ENCODE measurements around the gene ZNF407.

The ZNF407 gene

DNA sequence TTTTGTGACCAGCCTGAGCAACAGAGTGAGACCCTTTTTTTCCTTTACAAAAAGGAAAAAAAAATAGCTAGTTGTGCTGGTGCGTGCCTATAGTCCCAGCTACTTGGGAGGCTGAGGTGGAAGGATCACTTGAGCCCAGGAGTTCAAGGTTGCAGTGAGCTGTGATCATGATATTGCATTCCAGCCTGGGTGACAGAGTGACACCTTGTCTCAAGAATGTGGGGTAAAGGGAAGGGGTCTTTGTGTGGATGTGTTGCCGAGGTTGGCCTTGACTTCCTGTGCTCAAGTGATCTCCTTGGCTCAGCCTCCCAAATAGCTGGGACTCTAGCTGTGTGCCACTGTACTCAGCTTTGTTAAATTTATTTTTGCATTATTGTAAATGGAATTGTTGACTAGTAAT is 120.6 kb downstream of the ZNF407 start:
- no peak for DNase-seq

DNA sequence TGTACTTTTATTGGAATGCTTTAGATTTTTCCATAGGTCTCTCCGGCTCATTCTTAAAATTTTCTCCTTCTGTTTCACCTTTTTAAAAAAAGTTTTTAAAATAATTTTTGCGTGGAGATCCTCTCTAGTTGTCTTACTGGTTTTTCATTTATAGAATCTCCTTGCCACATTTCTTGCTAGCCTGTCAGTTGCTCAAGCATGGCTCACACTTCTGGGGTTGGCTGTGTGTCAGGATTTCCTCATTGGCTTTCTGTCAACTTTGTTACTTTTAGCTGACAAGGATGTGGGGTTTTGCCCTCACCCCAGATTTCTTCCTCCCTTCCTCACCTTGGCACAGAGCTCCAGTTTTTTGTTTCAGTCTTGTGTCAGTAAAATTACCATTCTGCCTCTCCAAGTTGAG is 124.6 kb downstream of the ZNF407 start:
- no peak for DNase-seq

DNA sequence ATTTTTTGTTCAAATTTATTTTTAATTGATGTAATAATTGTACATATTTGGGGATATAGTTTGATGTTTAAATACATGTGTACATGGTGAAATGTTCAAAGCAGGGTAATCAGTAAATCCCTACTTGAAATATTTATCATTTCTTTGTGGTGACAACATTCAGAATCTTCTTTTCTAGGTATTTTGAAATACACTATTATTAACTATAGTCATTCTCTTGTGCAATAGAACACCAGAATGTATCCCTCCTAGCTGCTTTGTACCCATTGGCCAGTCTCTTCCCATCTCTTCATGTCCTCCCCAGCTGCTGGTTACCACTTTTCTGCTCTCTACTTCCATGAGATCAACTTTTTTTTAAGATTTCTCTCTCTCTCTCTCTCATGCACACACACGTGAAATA is 126.5 kb downstream of the ZNF407 start:
- no peak for DNase-seq

DNA sequence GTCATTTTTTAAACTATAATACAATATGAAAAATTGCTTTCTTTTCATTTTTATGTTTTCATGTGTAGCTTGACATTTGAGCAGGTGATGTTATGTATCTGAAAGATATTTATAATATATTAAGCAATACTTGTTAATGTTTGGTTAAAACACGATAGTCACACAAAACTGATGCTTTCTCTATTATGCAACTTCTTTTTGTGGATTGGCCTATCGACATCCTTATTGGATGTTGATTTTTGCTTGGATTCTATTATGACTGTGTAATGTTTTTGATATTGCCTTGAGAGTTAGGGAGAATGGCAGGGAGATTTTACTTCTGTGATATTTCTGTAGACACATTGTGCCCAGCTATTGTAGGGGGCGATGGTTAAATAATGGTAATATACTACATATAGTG is 128.0 kb downstream of the ZNF407 start:
- DNase-seq: no peak

DNA sequence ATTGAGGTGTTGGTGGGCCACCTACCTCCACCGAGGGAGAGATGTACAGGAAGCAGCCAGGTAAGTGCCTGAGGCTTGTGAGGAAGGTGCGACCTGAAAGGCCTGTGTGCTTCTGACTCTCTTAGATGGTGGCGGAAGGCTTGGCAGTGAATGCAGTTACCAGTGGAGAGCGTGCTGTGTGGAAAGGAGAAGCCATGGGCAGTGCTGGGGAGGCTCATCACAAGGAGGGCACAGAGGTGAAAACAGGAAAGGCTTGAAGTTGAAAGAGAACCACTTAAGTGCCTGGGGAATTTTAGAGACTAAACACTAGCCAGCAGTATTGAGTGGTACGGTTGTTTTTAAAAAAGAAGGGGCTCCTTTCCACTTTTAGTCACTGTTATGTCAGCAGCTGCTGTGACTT is 130.9 kb downstream of the ZNF407 start:
- no peak for DNase-seq

DNA sequence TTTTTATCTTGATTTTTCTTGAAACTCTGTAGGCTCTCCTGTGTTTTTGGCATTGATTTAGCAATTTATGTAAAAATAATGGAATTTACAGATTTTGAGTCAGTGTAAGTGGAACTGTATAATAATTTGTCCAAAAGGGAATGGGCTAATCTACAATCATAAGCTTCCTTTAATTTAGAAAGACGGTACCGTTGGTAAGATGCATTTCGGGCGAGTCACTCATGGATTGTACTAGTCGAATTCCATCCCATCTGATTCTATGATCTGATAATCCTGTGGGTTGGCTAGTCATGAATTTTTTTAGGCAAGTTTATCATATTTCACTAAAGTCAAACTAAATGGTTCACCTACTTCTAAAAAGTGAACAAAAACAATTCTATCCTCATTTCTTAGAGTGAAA is 133.4 kb downstream of the ZNF407 start:
- no peak for DNase-seq

DNA sequence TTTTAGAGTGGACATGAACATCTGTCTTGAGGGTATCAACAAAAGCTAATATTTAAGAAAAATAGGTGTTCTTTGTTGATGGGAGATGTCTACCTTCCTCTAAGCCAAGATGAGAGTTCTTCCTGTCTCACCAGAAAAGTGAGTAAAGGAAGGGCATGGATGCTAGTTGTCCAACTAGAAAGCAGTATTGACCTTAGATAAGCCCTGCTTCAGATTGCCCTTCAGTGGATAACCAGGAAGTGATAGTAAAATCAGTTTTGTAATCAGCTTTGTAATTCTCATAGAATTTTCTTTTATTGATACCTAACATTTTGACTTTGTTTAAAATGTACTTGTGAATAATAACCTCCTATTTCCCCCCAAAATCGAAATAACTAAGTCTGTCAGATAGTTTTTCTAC is 134.7 kb downstream of the ZNF407 start:
- DNase-seq: no peak

DNA sequence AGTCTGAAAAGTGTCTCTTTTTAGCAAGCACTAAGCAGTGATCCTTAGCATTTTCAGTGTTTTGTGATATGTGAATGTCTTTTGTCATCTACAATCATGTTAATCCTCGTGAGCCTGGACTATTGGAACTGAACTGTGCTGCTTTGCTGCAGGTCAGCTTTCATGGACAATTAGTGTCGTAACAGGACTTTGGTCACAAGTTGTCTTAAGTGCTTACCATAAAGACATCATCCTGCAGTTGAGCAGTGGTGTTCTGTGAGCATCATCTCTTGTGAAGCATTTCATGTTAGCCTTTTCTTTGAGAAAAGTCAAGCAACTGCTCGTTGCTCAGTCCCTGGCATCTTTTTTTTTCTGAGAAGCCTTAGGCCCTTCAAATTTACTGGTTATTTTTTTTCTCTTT is 135.9 kb downstream of the ZNF407 start:
- DNase-seq: no peak

DNA sequence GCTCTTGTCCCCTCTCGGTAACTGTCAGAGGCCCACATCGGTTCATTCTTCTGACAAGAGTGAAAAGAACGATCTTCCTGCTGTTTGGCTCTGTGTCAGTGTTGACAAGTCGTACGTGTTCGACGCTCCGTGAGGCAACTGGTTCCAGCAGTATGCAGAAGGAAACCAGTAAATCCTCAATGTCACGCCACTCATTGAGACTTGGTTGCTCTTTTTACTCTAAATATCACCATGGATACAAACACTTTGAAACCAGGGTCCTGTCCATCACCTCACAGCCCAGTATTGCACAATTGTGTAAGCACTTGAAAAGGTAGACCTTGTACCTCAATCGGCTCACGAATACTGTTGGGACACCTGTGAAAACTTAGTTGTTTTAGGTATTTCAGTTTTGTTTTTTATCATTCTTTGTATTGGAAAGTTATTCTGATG is 136.4 kb downstream of the ZNF407 start:
- DNase-seq: no peak

DNA sequence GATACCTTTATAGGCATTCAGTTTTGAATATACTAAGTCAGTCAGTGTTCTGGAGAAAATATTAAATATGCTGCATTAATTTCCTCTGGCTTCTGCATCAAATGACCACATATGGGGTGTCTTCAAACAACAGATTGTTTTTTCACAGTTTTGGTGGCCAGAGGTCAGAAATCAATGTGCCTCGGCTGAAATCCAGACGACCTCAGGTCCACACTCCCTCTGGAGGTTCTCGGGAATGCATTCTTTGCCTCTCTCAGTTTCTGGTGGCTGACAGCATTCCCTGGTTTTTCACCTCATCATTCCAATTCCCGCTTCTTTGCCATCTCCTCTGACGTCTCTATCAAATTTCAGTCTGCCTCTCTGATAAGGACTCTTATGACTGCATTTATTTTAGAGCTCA is 142.3 kb downstream of the ZNF407 start:
- no peak for DNase-seq

DNA sequence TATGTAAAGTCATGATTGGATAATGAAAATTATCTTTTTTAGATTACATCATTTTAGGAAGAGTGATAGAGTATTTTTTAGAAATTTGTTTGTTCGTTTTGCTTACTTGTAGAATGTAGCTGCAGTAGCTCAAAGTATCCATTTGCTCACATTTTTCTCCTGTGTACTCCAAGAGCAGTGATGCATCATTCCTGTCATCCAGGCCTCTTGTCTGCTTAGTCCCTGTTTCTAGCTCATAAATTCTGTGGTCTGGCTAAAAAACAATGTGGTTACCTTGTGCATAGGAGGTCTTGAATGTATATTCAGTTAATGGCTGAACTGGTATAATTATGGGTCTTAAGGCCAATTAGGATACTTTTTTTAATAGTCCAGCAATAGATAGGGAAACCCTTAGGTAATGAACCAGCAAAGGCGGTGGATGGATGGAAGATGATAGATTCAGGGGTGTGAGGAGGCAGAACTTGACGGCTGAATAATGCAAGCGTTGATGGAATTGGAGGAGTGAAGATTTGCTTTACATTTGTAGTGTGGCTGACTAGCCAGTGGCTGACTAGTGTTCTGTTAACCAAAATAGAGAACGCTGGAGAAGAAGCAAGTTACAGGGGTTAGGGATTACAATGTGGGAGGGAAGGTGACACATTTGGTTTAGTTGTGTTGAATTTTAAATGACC is 145.0 kb downstream of the ZNF407 start:
- no peak for DNase-seq

DNA sequence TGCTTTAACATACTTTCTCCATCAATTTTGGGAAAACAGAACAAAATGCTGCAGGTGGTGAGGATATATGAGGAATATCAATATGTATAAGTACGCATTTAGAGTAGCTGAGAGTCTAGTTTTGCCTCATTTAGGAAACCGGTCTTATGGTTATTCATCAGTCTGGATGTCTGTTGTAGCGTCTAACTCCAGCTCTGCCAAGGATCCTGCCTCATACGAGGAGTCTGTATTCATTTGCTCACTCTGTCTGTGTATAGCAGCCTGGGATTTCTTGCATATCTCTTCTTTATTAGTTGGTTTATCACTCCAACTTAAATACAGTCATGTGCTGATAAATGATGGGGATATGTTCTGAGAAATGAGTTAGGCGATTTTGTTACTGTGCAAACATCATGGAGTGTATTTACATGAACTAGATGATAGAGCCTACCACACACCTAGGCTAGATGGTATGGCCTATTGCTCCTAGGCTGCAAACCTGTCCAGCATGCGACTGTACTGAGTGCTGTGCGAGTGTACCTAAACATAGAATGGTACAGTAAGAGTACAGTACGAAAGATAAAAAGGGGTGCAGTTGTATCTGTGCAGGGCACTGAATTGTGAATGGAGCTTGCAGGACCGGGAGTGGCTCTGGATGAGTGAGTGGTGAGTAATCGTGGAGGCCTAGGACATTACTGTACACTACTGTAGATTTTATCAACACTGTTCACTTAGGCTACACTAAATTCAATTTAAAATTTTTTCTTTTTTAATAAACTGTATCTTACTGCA is 148.1 kb downstream of the ZNF407 start:
- DNase-seq: no peak

DNA sequence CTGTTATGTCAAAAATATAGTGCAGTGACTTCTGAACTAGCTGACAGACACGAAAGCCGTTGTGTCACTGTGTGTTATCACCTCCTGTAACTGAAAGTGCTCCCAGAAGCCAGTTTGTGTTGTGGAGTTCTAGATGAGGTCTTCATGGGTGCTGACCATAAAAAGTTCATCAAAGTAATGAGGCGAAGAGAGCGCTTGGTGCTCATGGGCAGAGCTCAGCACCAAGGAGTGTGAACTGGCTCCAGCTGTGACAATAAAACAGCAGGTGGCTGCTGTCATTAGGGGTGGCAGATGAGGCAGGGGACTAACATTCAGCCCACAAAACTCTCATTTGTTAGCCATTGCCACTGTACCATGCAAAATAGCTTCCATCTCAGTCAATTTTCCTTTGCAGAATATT is 151.1 kb downstream of the ZNF407 start:
- DNase-seq: no peak

DNA sequence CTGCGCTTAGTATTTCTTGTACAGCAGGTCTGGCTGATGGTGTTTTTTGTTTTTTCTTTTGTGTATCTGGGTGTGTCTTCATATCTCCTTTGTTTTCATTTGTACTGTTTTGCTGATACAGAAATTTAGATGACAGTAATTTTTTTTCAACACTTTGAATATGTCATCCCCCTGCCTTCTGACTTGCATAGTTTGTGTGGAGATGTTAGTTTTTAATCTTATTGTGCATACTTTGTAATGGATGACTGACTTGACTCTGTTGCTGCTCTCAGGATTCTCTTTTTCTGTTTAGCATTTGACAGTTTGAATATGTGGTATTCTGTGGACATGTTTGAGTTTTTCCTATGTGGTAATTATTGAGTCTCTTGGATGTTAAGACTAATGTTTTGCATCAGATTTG is 161.3 kb downstream of the ZNF407 start:
- no peak for DNase-seq

DNA sequence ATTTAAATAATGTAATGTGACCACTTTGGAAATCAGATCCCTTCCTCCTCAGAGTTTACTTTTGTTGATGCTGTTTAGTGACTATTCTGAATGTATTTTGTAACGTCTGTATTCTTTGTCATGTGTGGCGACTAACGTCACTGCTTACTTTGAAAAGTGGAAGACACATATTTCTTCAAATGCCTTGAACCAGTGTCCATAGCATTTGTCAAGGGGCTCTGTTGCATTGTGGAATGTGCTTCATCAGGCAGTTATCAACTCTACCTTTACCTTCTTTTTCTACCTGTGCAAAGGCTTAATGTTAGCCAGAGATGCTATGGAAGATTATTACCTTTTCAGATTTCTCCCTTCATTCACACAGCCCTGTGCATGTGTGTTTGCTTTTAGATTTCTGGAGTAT is 162.4 kb downstream of the ZNF407 start:
- no peak for DNase-seq

DNA sequence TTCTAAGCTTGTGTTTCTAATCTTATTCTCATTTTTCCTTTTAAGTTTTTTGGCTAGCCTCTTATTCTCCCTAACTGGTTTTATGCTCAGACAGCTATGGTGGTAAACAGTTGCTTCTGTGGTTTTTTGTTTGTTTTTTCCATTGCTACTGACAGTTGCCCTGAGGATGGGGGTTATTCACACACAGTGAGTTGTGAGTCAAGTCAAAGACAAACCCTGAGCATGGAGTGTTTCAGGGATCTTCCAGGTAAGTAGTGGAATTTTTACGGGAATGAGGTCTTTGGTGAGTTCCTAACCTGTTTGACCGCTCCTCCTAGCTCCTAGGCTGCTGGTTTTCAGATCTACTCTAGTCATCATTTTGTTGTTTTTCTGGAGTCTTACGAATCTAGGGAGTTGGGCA is 162.8 kb downstream of the ZNF407 start:
- DNase-seq: no peak

DNA sequence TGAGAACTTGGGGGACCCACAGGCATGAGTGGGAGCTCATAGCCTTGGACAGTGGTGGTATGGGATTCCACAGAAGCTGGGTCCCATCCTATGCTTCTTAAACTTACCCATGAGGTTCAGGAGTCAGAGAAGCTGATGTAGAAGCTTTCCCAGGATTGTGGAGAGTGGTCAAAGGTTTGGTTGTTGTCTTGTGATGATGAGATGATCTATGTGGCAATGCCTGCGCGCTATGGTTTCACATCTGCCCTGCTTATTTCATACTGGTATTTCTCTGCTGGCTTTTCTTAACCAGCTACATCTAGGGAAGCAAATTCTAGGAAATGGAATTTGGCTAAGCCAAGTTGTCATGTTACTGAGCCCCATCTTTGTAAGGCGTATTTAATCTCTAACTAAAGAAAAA is 168.6 kb downstream of the ZNF407 start:
- no peak for DNase-seq

DNA sequence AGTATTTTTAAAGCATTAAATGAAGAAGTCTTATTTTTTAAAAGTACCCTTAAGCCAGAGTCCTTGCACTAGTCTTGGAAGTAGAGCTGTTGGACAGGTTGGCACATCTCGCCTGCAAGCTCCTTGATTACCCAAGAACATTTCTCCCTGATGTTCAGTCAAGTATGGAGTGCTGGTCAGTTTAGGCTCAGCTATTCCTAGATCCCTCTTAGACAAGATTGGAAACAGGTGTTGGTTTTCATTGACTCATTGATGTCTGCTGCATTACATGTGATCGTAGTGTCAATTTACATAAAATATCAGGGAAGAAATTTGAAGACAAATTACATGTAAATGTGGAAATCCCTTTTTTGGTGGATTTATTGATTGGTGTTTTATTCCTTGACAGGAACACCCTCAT is 170.4 kb downstream of the ZNF407 start:
- no peak for DNase-seq

DNA sequence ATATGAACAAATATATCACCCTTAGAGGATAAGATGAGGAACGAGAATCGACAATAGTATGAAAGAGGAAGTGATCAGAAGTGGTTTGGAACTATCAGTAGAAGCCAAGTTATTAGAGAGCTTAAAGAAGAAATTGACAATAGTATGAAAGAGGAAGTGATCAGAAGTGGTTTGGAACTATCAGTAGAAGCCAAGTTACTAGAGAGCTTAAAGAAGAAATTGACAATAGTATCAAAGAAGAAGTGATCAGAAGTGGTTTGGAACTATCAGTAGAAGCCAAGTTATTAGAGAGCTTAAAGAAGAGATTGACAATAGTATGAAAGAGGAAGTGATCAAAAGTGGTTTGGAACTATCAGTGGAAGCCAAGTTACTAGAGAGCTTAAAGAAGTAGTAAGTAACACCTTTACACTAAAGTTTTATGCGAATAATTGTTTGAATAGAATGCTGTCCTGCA is 175.5 kb downstream of the ZNF407 start:
- DNase-seq: no peak

DNA sequence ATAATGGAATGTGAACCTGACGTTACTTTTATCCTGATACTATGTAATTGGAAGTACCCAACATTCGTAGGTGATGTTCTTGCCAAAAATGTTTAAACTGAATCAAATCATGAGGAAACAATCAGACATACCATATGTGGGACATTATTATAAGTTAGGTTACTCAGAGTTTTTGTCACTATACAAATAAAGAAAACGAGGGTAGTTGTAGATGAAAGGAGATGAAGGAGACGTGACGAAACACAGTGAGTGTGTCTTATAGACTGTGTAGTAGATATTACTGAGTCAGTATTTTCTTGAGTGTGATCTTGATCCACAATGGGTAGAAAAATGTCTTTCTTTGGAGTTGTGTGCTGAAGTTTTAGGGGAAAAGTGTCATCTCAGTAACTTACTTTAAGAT is 176.8 kb downstream of the ZNF407 start:
- no peak for DNase-seq

DNA sequence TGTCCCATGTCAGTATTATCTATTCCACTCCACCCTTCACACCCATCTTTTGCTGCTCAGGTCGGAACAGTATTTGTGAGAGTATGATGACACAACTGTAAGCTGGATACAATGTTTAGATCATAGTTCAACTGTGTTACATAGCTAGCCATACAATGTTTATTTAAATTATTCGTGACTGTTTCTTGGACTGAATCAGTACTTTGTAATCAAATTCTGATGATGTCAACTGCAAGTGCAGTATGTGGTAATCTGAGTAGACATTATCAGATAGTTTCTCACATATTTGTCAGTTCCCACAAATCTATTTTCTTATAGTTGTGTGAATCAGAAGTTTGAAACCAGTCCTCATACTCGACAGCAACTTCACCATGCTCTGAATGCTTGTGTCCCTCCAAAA is 177.6 kb downstream of the ZNF407 start:
- no peak for DNase-seq

DNA sequence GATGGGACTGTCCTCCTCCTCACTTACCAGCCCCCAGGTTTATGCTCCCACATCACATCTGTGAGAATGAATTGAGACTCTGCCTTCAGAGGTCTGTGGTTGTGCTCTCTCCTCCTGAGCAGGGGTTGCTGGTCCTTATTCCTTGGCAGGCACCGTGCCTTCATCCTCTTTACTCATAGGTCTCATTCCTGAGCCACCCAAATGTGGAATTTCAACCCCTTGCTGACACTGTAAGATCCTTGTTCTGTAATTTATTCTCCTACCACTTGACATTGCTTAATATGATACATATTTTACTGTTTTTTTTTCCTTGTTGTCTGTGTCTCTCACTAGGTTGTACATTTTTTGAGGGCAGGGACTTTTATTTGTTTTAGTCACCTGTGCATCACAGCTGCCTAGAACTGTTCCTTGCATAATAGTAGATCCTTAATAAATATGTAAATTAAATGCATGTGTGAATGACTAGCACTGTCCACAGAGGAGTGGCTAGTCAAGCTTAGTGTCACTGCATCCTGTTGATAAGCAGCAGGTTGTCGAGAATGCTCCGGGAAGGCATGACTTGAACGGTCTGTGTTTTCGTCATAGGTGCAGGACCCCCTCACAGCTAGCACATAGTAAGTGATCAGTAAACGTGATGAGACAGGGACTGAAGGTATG is 180.6 kb downstream of the ZNF407 start:
- DNase-seq: no peak

DNA sequence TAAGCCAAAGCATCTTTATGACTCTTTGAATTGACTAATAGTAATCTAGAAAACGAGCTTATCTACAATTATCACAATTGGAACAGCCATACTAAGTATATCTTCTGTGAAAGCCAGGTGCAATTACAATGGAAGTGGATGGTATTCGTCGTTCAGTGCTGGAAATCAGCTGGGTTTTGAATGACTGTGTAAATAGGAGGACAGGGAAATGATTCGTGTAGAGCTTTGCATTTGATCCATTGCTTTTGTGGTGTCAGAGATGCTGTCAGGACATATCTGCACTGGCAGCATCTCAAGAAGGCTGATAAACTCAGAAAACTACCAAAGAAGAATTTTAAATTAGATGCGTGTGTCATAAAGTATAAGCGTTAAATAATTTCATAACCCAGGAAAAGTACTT is 187.1 kb downstream of the ZNF407 start:
- DNase-seq: no peak
